ENCODE measurements around the gene MAP3K1.

Gene MAP3K1

DNA sequence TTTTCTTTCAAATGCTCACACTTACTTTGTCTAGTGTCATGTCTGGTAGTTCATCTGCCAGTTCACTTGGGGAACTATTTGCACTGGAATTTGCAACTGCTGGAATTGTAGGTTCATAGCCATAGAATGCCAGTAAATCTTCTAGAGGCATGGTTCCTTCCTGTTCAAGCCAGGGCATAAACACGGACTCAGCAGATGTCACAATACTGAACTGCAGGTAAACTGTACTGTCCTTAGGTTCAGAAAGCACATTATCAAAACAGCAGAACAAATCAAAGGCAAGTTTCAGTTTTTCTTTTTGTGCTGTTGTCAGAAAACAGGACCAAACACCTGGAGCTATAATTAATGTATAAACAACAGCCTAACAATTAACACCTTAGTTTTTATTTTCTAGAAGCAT is 123.5 kb downstream of the MAP3K1 start:
- Mint-ChIP-seq H3K36me3 (peaks cover 11% of the 10 kb centered on the region), H3K27ac (no peak overlapping the region), H3K9me3 (ENCODE audit: low read depth) (no peaks in the 10 kb centered on the region), H3K27me3 (no peaks in the 10 kb centered on the region), H3K4me3 (no peak overlapping the region), H3K4me1 (ENCODE audit: low read depth) (peaks cover 5% of the 10 kb centered on the region)

DNA sequence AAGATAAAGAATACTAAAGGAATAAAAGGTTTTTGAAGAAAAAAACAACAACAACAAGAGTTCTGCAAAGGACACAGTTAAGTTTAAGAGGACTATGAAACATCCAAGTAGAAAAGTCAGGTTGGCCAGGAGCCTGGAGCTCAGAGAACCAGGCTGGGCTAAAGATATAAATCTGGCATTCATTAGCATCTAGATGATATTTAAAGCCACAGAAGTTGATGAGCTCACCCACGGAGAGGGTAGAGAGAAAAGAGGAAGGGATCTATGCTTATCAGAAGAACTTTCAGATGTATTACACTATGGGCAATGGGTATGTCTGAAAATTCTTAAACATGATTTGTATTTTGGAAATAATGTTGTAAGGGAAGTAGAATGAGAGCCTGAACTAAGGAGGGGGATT is 126.6 kb downstream of the MAP3K1 start:
- Mint-ChIP-seq H3K27ac (no peak overlapping the region), H3K4me3 (no peak overlapping the region), H3K9me3 (ENCODE audit: low read depth) (no peaks in the 10 kb centered on the region), H3K36me3 (peaks cover 11% of the 10 kb centered on the region), H3K4me1 (ENCODE audit: low read depth) (peaks cover 5% of the 10 kb centered on the region), H3K27me3 (no peaks in the 10 kb centered on the region)

All from activated naive CD8-positive, alpha-beta T cell (primary cell).